Vagina (tissue), 2 donors: Measurements from ENCODE around the gene RGL3. TPM values are rescaled to one million over a fixed set of nuclear protein-coding genes. Genes with fewer than 3 reads are reported as not detected.

ENCODE experiments used
- DNase-seq, 2 donors: peaks; one replicate each; pipeline ENCODE4 v3.0.0-alpha.2; 2017; ENCODE audit errors: extremely low spot score in 2 of 2
- H3K27ac ChIP-seq: fragments of 200-600 bp; sonication (generic); one replicate; pipeline ENCODE4 v1.5.1; 2019
- H3K27me3 ChIP-seq: fragments of 200-600 bp; sonication (generic); one replicate; pipeline ENCODE4 v1.5.1; 2019
- H3K36me3 ChIP-seq, 2 donors: fragments of 200-600 bp; sonication (generic); one replicate each; pipeline ENCODE4 v1.5.1; 2017 to 2019
- H3K4me1 ChIP-seq: fragments of 200-600 bp; sonication (generic); one replicate; pipeline ENCODE4 v1.5.1; 2019
- H3K4me3 ChIP-seq, 2 donors: fragments of 200-600 bp; sonication (generic); 1 replicate in 1 of 2; 2 replicates in 1 of 2; pipeline ENCODE4 v1.5.1; 2016 to 2019
- H3K9me3 ChIP-seq: fragments of 200-600 bp; sonication (generic); one replicate; pipeline ENCODE4 v1.5.1; 2019
- POLR2A ChIP-seq, 2 donors: fragments of 450-650 bp; IDR thresholded peaks; one replicate each; pipeline ENCODE4 v1.6.1; 2017; ENCODE audit warnings: antibody characterized with exemption in 2 of 2, mild to moderate bottlenecking in 2 of 2, moderate library complexity in 2 of 2
- POLR2AphosphoS5 ChIP-seq, 2 donors: sonication (generic); formaldehyde crosslinking; IDR thresholded peaks; one replicate each; pipeline ENCODE4 v1.9.0; 2017; ENCODE audit warnings: antibody characterized with exemption in 2 of 2, mild to moderate bottlenecking in 2 of 2, low read depth in 1 of 2; ENCODE audit not compliant: insufficient read depth in 1 of 2
- intact Hi-C: fragments of 100-400 bp; cut with DNase I; formaldehyde crosslinking; loops from one replicate; pipeline ENCODE4 v1.15.1; 2023
- total RNA-seq: library from RNA; depleted of rRNA; stranded (reverse); fragments of >200 nt; gene quantifications from one replicate; pipeline ENCODE4 v1.2.3, GENCODE V29; 2016
- TF ChIP-seq, protein P1 (sequence below), 3 experiments: fragments of 450-650 bp in 2 of 3; fragments of 200-600 bp in 1 of 3; sonication (generic) in 1 of 3; IDR thresholded peaks; one replicate each; pipeline ENCODE4 v1.5.1; 2017 to 2019; ENCODE audit warnings: antibody characterized with exemption in 3 of 3, mild to moderate bottlenecking in 2 of 3, moderate library complexity in 2 of 3

The RGL3 gene
- total RNA-seq, 1 donor from 2014 or later, result 19.6 TPM

DNA sequence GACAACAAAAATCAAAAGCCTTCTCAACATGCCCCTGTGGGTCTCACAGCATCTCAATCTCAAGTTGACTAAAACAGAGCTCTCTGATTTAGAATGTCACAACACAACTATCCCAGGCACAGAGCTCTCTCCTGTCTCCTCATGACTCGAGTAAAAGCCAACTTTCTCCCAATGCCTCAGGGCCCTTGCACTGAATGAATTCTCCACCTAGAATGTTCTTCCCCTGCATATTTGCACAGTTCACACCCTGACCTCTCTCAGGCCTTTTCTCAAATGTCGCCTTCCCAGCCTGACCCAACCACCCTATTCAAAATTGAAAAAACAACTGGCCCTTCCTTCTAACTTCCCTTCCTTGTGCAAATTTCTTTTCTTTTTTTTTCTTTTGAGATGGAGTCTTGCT is 48.4 kb downstream of the RGL3 start:
- TF ChIP-seq, protein P1, sequence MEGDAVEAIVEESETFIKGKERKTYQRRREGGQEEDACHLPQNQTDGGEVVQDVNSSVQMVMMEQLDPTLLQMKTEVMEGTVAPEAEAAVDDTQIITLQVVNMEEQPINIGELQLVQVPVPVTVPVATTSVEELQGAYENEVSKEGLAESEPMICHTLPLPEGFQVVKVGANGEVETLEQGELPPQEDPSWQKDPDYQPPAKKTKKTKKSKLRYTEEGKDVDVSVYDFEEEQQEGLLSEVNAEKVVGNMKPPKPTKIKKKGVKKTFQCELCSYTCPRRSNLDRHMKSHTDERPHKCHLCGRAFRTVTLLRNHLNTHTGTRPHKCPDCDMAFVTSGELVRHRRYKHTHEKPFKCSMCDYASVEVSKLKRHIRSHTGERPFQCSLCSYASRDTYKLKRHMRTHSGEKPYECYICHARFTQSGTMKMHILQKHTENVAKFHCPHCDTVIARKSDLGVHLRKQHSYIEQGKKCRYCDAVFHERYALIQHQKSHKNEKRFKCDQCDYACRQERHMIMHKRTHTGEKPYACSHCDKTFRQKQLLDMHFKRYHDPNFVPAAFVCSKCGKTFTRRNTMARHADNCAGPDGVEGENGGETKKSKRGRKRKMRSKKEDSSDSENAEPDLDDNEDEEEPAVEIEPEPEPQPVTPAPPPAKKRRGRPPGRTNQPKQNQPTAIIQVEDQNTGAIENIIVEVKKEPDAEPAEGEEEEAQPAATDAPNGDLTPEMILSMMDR (IDR thresholded peaks at IDR 0.05), result no peak
- TF ChIP-seq POLR2A (IDR thresholded peaks at IDR 0.05) (no peak), POLR2AphosphoS5 (IDR thresholded peaks at IDR 0.05; ENCODE audit: insufficient read depth in 1 of 2, low read depth in 1 of 2) (no peak)
- H3K4me1 ChIP-seq, result peaks cover 17% of the 10 kb centered on the region
- no peak for DNase-seq

DNA sequence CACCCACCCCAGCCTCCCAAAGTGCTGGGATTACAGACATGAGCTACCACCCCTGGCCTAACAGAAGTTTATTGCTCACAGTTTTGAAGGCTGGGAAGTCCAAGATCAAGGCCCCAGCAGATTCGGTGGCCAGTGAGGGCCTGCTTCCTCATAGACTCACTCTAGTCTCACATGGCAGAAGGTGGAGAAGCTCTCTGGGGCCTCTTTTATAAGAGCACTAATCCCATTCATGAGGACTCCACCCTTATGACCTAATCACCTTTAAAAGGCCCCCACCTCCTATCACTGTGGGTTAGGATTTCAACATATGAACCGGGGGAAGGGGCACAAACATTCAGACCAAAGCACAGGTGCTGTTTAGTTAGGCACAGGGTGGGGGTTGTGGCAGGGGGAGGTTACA is 51.6 kb downstream of the RGL3 start:
- H3K27me3 ChIP-seq, result no peaks in the 10 kb centered on the region
- TF ChIP-seq POLR2AphosphoS5 (IDR thresholded peaks at IDR 0.05; ENCODE audit: insufficient read depth in 1 of 2, low read depth in 1 of 2), result no peak
- TF ChIP-seq POLR2A (IDR thresholded peaks at IDR 0.05), result no peak
- TF ChIP-seq, protein P1 (IDR thresholded peaks at IDR 0.05), result no peak
- DNase-seq, result no peak
- no peak overlapping the region for H3K27ac ChIP-seq
- intact Hi-C loops, result no loop called here
- H3K36me3 ChIP-seq, result peaks cover 0 to 3% of the 10 kb centered on the region in 2 donors
- H3K9me3 ChIP-seq, result no peaks in the 10 kb centered on the region
- H3K4me3 ChIP-seq, result no peak overlapping the region
- no peaks in the 10 kb centered on the region for H3K4me1 ChIP-seq

More for the DNA sequence above, 48.4 kb downstream of the RGL3 start:
- Histone ChIP-seq H3K4me3 (no peak overlapping the region), H3K36me3 (no peaks in the 10 kb centered on the region), H3K27ac (no peak overlapping the region), H3K9me3 (no peaks in the 10 kb centered on the region), H3K27me3 (no peaks in the 10 kb centered on the region)
- intact Hi-C loops, result no loop called here

DNA sequence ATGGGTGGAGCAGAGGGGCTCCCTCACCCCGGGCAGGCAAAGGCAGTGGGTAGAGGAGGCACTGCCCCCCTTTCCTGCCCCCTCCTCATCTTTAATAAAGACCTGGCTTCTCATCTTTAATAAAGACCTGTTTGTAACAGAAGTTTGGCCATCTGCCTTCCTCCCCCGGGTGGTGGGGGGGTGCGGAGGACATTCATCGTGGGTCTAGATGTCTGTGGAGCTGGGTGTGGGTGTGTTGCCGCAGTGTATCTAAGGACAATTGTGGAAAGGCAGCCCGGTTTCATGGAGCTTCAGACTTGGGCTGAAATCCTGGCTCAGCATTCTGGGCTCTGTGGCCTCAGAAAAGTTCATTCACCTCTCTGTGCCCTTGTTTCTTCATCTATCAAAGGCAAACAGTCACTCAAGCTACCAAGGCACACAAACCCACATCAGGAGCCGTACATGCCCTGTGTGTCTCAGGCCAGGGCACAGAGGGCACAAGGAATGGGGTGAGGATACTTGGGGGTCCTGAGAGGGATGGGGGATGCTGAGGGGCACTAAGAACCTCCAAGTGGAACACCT is 53.5 kb downstream of the RGL3 start:
- Histone ChIP-seq H3K4me3 (no peak overlapping the region), H3K36me3 (peaks cover 0 to 5% of the 10 kb centered on the region in 2 donors), H3K27ac (no peak overlapping the region)

DNA sequence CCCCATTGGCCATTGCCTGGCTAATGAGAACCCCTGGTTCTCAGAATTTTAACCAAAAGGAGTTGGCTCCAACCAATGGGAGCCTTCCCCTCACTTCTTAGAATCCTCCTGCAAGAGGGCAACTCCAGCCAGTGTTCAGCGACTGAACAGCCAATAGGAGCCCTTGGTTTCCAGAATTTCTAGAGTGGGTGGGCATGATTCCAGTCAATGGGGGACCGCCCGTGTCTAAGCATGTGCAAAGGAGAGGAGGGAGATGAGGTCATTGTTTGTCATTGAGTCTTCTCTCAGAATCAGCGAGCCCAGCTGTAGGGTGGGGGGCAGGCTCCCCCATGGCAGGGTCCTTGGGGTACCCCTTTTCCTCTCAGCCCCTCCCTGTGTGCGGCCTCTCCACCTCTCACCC is 54.2 kb downstream of the RGL3 start:
- H3K27me3 ChIP-seq, result no peaks in the 10 kb centered on the region
- intact Hi-C loops, result no loop called here
- H3K4me3 ChIP-seq, result no peak overlapping the region
- no peak for TF ChIP-seq POLR2A (IDR thresholded peaks at IDR 0.05)
- no peak for TF ChIP-seq POLR2AphosphoS5 (IDR thresholded peaks at IDR 0.05; ENCODE audit: insufficient read depth in 1 of 2, low read depth in 1 of 2)
- TF ChIP-seq, protein P1 (IDR thresholded peaks at IDR 0.05), result no peak
- H3K4me1 ChIP-seq, result peaks cover 11% of the 10 kb centered on the region
- H3K27ac ChIP-seq, result no peak overlapping the region
- no peak for DNase-seq
- H3K36me3 ChIP-seq, result peaks cover 0 to 5% of the 10 kb centered on the region in 2 donors
- no peaks in the 10 kb centered on the region for H3K9me3 ChIP-seq

More for the DNA sequence above, 53.5 kb downstream of the RGL3 start:
- intact Hi-C loops, result no loop called here
- TF ChIP-seq, protein P1 (IDR thresholded peaks at IDR 0.05), result no peak
- TF ChIP-seq POLR2AphosphoS5 (IDR thresholded peaks at IDR 0.05; ENCODE audit: insufficient read depth in 1 of 2, low read depth in 1 of 2) (no peak), POLR2A (IDR thresholded peaks at IDR 0.05) (no peak)
- H3K4me1 ChIP-seq, result peaks cover 10% of the 10 kb centered on the region
- no peaks in the 10 kb centered on the region for H3K27me3 ChIP-seq
- no peaks in the 10 kb centered on the region for H3K9me3 ChIP-seq
- no peak for DNase-seq

DNA sequence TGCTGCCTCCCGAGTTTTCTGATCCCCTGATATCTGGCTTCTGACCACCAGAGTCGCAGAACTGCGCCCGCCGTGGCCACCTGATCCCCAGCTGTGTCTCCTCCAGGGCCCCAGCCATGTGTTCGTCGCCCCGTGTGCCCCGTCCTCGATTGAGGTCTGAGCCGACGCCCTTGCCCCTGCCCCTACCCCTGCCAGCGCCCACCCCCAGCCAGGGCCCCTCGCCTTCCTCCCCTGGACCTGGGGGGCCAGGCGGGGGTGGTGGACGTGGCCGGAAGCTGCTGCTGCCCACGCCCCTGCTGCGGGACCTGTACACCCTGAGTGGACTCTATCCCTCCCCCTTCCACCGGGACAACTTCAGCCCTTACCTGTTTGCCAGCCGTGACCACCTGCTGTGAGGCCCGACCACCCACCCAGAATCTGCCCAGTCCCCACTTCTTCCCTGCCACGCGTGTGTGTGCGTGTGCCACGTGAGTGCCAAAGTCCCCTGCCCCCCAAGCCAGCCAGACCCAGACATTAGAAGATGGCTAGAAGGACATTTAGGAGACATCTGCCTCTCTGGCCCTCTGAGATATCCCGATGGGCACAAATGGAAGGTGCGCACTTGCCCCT is 54.7 kb downstream of the RGL3 start:
- intact Hi-C loops, result no loop called here
- Histone ChIP-seq H3K36me3 (peaks cover 0 to 5% of the 10 kb centered on the region in 2 donors), H3K4me1 (peaks cover 11% of the 10 kb centered on the region), H3K27me3 (no peaks in the 10 kb centered on the region), H3K9me3 (no peaks in the 10 kb centered on the region), H3K4me3 (no peak overlapping the region), H3K27ac (no peak overlapping the region)
- TF ChIP-seq POLR2A (IDR thresholded peaks at IDR 0.05) (no peak), POLR2AphosphoS5 (IDR thresholded peaks at IDR 0.05; ENCODE audit: insufficient read depth in 1 of 2, low read depth in 1 of 2) (no peak)
- no peak for DNase-seq
